Fibroblast of the conjunctiva (primary cell): ENCODE measurements around the gene TBC1D14.
"Not testable (repeated sequence)": the region's sequence is repeated elsewhere in the genome, so short reads cannot be mapped to it uniquely, and the experiment has no call there.

ENCODE experiments used
- DNase-seq: peaks from one replicate; pipeline ENCODE4 v3.0.0-alpha.2; 2010; ENCODE audit warnings: low read depth

TBC1D14 gene

GRCh38 chr4:6890971-6891370 is 18.7 kb upstream of the TBC1D14 start:
- not testable (repeated sequence) for DNase-seq

GRCh38 chr4:6891436-6892170 is 18.0 kb upstream of the TBC1D14 start:
- DNase-seq: no peak

- DNase-seq: no peak
Observed at GRCh38 chr4:6892190-6892908, 17.3 kb upstream of the TBC1D14 start.

- no peak for DNase-seq
Observed at GRCh38 chr4:6892909-6893202, 16.8 kb upstream of the TBC1D14 start.

GRCh38 chr4:6893449-6894085 is 16.1 kb upstream of the TBC1D14 start:
- DNase-seq: no peak

GRCh38 chr4:6894086-6894478 is 15.5 kb upstream of the TBC1D14 start:
- no peak for DNase-seq

- DNase-seq: no peak
Observed at GRCh38 chr4:6894528-6895498, 14.8 kb upstream of the TBC1D14 start.

- no peak for DNase-seq
Observed at GRCh38 chr4:6896035-6896434, 13.6 kb upstream of the TBC1D14 start.

GRCh38 chr4:6898763-6899162 is 10.9 kb upstream of the TBC1D14 start:
- no peak for DNase-seq

GRCh38 chr4:6900181-6900812 is 9.3 kb upstream of the TBC1D14 start:
- no peak for DNase-seq

- no peak for DNase-seq
Observed at GRCh38 chr4:6900956-6901355, 8.7 kb upstream of the TBC1D14 start.

GRCh38 chr4:6901669-6902317 is 7.8 kb upstream of the TBC1D14 start:
- DNase-seq: no peak

GRCh38 chr4:6902318-6903042 is 7.1 kb upstream of the TBC1D14 start:
- DNase-seq: no peak

GRCh38 chr4:6905516-6906445 is 3.8 kb upstream of the TBC1D14 start:
- DNase-seq: no peak

- DNase-seq: not testable (repeated sequence)
Observed at GRCh38 chr4:6906486-6906885, 3.1 kb upstream of the TBC1D14 start.

- DNase-seq: no peak
Observed at GRCh38 chr4:6907658-6908191, 1.9 kb upstream of the TBC1D14 start.

- DNase-seq: no peak
Observed at GRCh38 chr4:6908432-6909112, 1.1 kb upstream of the TBC1D14 start.

GRCh38 chr4:6909970-6910339 is 329 bp downstream of the TBC1D14 start:
- no peak for DNase-seq
